Parathyroid adenoma (tissue), 2 donors: ENCODE data around the gene VASN.

ENCODE experiments used
- H2AFZ ChIP-seq: fragments of 300-600 bp; sonication (generic); one replicate; pipeline ENCODE4 v1.7.0; 2017; ENCODE audit warnings: antibody characterized with exemption, mild to moderate bottlenecking
- H3K27ac ChIP-seq: fragments of 300-600 bp; sonication (generic); one replicate; pipeline ENCODE4 v1.7.0; 2017
- H3K27me3 ChIP-seq: fragments of 300-600 bp; sonication (generic); one replicate; pipeline ENCODE4 v1.7.0; 2017; ENCODE audit warnings: low read length; ENCODE audit not compliant: control insufficient read depth, insufficient read depth
- H3K36me3 ChIP-seq: fragments of 300-600 bp; sonication (generic); one replicate; pipeline ENCODE4 v1.7.0; 2017; ENCODE audit warnings: low read length; ENCODE audit not compliant: control insufficient read depth, insufficient read depth
- H3K4me1 ChIP-seq: fragments of 300-600 bp; sonication (generic); one replicate; pipeline ENCODE4 v1.7.0; 2017; ENCODE audit warnings: control low read depth
- H3K4me2 ChIP-seq: fragments of 300-600 bp; sonication (generic); one replicate; pipeline ENCODE4 v1.7.0; 2017; ENCODE audit warnings: low read length
- H3K4me3 ChIP-seq: fragments of 300-600 bp; sonication (generic); one replicate; pipeline ENCODE4 v1.7.0; 2017; ENCODE audit warnings: low read depth, low read length
- H3K79me2 ChIP-seq: fragments of 300-600 bp; sonication (generic); one replicate; pipeline ENCODE4 v1.7.0; 2017; ENCODE audit warnings: control low read depth
- H3K9ac ChIP-seq: fragments of 300-600 bp; sonication (generic); one replicate; pipeline ENCODE4 v1.7.0; 2017; ENCODE audit warnings: mild to moderate bottlenecking
- H3K9me3 ChIP-seq: fragments of 300-600 bp; sonication (generic); one replicate; pipeline ENCODE4 v1.7.0; 2017; ENCODE audit warnings: low read length; ENCODE audit not compliant: control insufficient read depth
- CTCF ChIP-seq: fragments of 300-600 bp; sonication (generic); IDR thresholded peaks from one replicate; pipeline ENCODE4 v1.7.0; 2017; ENCODE audit warnings: antibody characterized with exemption, mild to moderate bottlenecking
- donor health status: primary hyperparathyroidism.

Gene VASN

DNA sequence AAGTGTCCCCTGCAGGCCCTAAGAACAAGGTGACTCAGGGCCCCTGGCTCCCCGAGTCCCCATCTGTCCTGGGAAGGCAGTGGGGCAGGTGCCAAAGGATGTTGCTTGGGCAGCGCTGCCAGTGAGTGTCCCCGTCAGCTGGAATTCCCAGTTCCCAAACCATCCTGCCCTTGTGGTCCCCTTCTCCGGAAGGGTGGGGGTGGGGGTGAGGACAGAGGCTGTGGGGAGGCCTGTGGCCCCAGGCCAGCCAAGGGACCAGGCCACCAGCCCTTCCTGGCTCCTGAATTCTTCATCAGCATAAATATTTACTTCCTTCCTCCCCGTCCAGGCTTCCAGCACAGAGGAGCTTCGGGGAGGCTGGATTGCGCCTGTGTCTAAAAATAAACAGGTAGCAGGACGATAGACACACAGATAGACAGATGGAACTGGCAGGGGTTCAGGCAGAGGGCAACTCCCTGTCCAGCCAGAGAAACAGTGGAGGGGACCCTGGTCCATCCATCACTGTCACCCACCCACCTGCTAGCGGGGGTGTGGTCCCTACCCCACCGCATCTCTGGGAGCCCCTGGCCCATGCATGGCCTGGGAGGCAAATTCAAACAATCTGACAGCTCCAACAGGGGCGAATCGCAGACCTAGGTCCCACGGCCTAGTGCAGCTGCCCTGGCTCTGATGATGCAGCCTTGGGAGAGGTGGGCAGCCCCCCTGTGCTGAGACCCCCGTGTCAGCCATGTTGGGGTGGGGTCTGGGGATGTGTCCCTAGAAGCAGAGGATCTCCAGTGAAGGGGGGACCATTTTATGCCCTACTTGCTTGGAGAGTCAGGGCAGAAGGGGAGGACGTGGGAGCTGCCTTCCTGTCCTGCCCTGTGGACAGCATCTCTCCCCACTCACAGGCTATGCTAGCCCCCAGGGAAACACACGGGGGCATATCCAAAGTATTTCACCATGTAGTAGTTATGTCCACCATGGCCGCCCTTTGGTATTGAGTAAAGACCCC is 42.6 kb upstream of the VASN start:
- Histone ChIP-seq H3K4me1 (peaks cover 32% of the 10 kb centered on the region), H3K4me3 (peak overlapping the region; percentile 39), H3K4me2 (peak overlapping the region; percentile 51), H2AFZ (peak overlapping the region; percentile 78), H3K36me3 (no peaks in the 10 kb centered on the region), H3K9ac (no peak overlapping the region), H3K9me3 (no peaks in the 10 kb centered on the region), H3K79me2 (peaks cover 57% of the 10 kb centered on the region), H3K27ac (peak overlapping the region; percentile 90), H3K27me3 (no peaks in the 10 kb centered on the region)
- no peak for TF ChIP-seq CTCF

- H3K4me1 ChIP-seq, result peaks cover 25% of the 10 kb centered on the region
These were observed 41.3 kb upstream of the VASN start for GRCh38 chr16:4330277-4330874.

DNA sequence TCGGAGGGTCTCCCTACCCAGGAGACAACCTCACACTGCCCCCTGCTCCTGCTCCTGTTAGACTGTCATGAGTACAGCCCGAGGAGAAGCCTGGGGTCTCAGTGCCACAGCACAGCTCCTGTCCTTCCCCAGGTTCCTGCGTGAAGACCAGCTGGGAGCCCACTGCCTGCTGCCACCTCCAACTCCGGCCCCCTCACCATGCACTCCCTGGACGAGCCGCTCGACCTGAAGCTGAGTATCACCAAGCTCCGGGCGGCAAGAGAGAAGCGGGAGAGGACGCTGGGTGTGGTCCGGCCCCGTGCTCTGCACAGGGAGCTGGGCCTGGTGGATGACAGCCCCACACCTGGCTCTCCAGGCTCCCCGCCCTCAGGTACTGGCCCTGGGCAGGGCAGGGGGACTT is 39.6 kb upstream of the VASN start:
- H3K79me2 ChIP-seq, result peaks cover 33% of the 10 kb centered on the region
- H3K4me1 ChIP-seq, result peaks cover 22% of the 10 kb centered on the region
- TF ChIP-seq CTCF, result no peak
- H3K27me3 ChIP-seq, result no peaks in the 10 kb centered on the region
- no peak overlapping the region for H3K27ac ChIP-seq
- no peak overlapping the region for H3K4me3 ChIP-seq
- no peak overlapping the region for H3K4me2 ChIP-seq
- H3K36me3 ChIP-seq, result no peaks in the 10 kb centered on the region
- H2AFZ ChIP-seq, result no peak overlapping the region
- H3K9me3 ChIP-seq, result no peaks in the 10 kb centered on the region
- H3K9ac ChIP-seq, result no peak overlapping the region

More at GRCh38 chr16:4330277-4330874, 41.3 kb upstream of the VASN start:
- Histone ChIP-seq H2AFZ (no peak overlapping the region), H3K36me3 (no peaks in the 10 kb centered on the region), H3K9me3 (no peaks in the 10 kb centered on the region), H3K4me3 (no peak overlapping the region), H3K79me2 (peaks cover 48% of the 10 kb centered on the region), H3K9ac (no peak overlapping the region), H3K27ac (no peak overlapping the region), H3K27me3 (no peaks in the 10 kb centered on the region), H3K4me2 (no peak overlapping the region)
- TF ChIP-seq CTCF, result peak; percentile 98

DNA sequence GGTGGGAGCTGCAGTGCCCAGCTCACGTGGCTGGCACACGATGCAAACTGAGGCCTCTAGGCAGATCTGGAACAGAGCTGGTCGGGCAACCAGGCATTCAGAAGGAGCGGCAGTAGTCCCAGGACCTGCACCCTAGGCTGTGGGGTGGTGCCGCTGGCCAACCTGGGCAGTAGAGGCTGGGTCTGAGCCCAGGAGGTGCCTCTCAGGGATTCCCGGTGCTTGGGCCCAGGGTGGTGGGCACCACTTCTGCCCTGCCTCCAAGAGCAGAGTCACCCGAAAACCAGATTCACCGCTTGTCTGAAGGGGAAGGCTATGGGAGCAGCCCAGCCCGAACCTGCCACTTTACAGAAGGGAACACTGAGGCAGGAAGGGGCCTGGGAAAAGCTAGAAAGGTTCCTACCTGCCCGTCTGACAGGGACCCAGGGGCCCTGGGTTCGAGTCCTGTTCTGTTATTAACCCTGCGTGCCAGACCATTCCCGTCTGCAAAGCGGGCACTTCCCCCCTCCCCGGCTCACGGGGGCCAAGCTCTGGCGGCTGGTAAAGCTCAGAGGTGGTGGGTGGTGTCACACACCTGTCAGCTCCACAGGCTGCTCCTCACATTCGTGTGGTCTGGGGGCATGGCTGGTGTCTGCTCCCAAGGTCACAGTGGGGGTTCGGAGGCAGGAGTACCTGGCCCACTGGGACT is 38.9 kb upstream of the VASN start:
- Histone ChIP-seq H2AFZ (no peak overlapping the region), H3K4me2 (no peak overlapping the region), H3K36me3 (no peaks in the 10 kb centered on the region), H3K9ac (no peak overlapping the region), H3K27ac (no peak overlapping the region), H3K4me1 (peaks cover 19% of the 10 kb centered on the region), H3K27me3 (no peaks in the 10 kb centered on the region), H3K79me2 (peaks cover 31% of the 10 kb centered on the region), H3K9me3 (no peaks in the 10 kb centered on the region), H3K4me3 (no peak overlapping the region)
- no peak for TF ChIP-seq CTCF
